Measurements from ENCODE around the gene TLK1.

The TLK1 gene

DNA sequence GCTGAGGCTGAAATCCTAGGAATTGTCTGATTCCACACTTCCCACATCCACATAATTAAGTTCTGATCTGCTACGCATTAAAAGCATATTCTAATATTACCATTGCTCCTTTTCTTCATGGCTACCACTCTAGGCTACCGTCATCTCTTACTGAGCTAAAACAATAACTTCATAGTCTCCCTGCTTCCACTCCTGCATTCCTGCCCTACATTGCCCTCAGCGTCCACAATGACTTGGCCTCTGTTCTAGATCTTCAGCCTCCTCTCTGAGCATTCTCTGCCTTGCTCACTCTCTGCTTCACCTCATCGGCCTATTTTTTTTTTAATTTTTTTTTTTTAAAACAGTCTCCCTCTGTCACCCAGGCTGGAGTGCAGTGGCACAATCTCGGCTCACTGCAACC is 15.8 kb upstream of the TLK1 start:
- Histone ChIP-seq H3K9me3 (no peaks in the 10 kb centered on the region), H3K36me3 (no peaks in the 10 kb centered on the region), H3K4me1 (no peaks in the 10 kb centered on the region), H3K4me3 (ENCODE audit: low read depth, low read length) (no peak overlapping the region), H3K27me3 (no peaks in the 10 kb centered on the region)
- no peak for TF ChIP-seq CTCF (IDR thresholded peaks at IDR 0.05; ENCODE audit: low read depth, low read length)
- DNase-seq, result no peak

DNA sequence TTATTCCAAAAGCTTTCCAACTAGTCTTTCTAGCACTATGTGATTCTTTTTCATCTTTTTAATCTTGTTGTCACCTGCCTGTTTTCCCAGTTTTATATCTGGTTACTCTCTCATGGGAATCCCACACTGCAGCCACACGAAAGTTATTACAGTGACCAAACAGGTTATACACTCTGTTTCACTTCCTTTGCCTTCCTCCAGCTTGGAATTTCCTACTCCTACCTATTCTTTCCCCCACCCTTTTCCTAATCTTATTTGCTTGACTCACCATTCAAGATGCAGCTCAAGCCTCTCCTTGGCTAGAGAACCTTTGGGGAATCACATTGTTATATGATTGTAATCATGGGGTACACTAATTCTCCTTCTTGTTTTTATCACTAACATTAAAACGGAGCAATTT is 13.4 kb upstream of the TLK1 start:
- no peaks in the 10 kb centered on the region for H3K9me3 ChIP-seq
- no peaks in the 10 kb centered on the region for H3K27me3 ChIP-seq
- no peaks in the 10 kb centered on the region for H3K36me3 ChIP-seq
- DNase-seq, result no peak
- TF ChIP-seq CTCF (IDR thresholded peaks at IDR 0.05; ENCODE audit: low read depth, low read length), result no peak
- no peaks in the 10 kb centered on the region for H3K4me1 ChIP-seq
- H3K4me3 ChIP-seq (ENCODE audit: low read depth, low read length), result no peak overlapping the region

GRCh38 chr2:171173087-171173486 is 12.4 kb upstream of the TLK1 start:
- no peaks in the 10 kb centered on the region for H3K27me3 ChIP-seq
- no peak overlapping the region for H3K4me3 ChIP-seq (ENCODE audit: low read depth, low read length)
- H3K9me3 ChIP-seq, result no peaks in the 10 kb centered on the region
- H3K36me3 ChIP-seq, result no peaks in the 10 kb centered on the region
- no peak for DNase-seq
- H3K4me1 ChIP-seq, result no peaks in the 10 kb centered on the region
- TF ChIP-seq CTCF (IDR thresholded peaks at IDR 0.05; ENCODE audit: low read depth, low read length), result no peak

DNA sequence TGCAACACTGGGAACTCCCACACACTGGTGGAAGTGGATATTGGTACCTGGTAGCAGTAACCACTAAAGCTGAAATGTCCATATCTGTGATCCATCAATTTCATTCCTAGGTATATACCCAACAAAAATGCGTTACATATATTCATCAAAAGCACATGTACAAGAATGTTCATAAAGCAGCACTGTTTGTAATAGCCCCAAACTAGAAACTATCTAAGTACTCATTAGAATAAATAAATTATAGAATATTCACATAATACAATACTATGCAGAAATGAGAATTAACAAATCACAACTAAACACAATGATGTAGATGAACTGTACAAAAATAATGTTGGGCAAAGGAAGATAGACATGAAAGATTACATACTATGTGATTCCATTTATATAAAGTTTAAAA is 11.1 kb upstream of the TLK1 start:
- H3K36me3 ChIP-seq, result no peaks in the 10 kb centered on the region
- H3K27me3 ChIP-seq, result no peaks in the 10 kb centered on the region
- DNase-seq, result no peak
- TF ChIP-seq CTCF (IDR thresholded peaks at IDR 0.05; ENCODE audit: low read depth, low read length), result no peak
- no peaks in the 10 kb centered on the region for H3K9me3 ChIP-seq
- H3K4me1 ChIP-seq, result no peaks in the 10 kb centered on the region
- H3K4me3 ChIP-seq (ENCODE audit: low read depth, low read length), result no peak overlapping the region

DNA sequence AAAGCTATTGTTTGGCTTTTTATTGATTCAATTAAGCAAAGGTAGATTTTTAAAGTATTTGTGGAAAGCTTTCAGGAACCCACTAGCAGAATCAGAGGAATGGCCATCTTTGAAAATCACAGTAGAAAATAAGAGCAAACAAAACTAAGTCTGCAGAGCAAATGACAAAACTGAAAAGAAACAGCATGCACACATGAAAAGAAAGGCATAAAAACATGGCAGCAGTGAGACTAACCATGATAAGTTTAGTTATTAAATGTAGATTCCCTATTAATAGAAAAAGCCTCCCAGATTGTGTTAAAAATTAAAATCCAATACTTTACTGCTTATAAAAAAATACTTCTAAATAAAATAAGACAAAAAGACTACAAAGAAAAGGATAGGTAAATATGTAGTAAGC is 9.1 kb upstream of the TLK1 start:
- Histone ChIP-seq H3K27me3 (no peaks in the 10 kb centered on the region), H3K36me3 (no peaks in the 10 kb centered on the region), H3K4me1 (no peaks in the 10 kb centered on the region), H3K9me3 (no peaks in the 10 kb centered on the region), H3K4me3 (ENCODE audit: low read depth, low read length) (no peak overlapping the region)
- DNase-seq, result no peak
- no peak for TF ChIP-seq CTCF (IDR thresholded peaks at IDR 0.05; ENCODE audit: low read depth, low read length)

GRCh38 chr2:171169333-171169732 is 8.6 kb upstream of the TLK1 start:
- no peaks in the 10 kb centered on the region for H3K36me3 ChIP-seq
- DNase-seq, result no peak
- H3K9me3 ChIP-seq, result no peaks in the 10 kb centered on the region
- H3K4me3 ChIP-seq (ENCODE audit: low read depth, low read length), result no peak overlapping the region
- H3K27me3 ChIP-seq, result no peaks in the 10 kb centered on the region
- no peak for TF ChIP-seq CTCF (IDR thresholded peaks at IDR 0.05; ENCODE audit: low read depth, low read length)
- H3K4me1 ChIP-seq, result no peaks in the 10 kb centered on the region

Data from BE2C (cell line).